Lung (tissue), 12 donors: ENCODE measurements around the gene PRR7. TPM values are rescaled to one million over a fixed set of nuclear protein-coding genes. Genes with fewer than 3 reads are reported as not detected.
A peak's percentile ranks its signal among the peaks of the same experiment; 100 is the strongest.

ENCODE experiments used
- ATAC-seq: fragments of 200-7000 bp; cut with Tn5 transposase; one replicate; pipeline ENCODE4 v1.9.1; 2020; ENCODE audit warnings: moderate number of reproducible peaks; ENCODE audit not compliant: insufficient read depth, low FRiP score
- DNase-seq, 3 donors: peaks; one replicate each; pipeline ENCODE4 v3.0.0-alpha.2; 2013 to 2017
- H3K27ac ChIP-seq, 2 donors: one replicate each; pipeline ENCODE4 v1.5.1; 2013; ENCODE audit warnings: mild to moderate bottlenecking in 2 of 2, moderate library complexity in 2 of 2, control low read depth in 1 of 2, inconsistent platforms in 1 of 2, low read depth in 1 of 2, low read length in 1 of 2
- H3K27me3 ChIP-seq, 3 donors: one replicate each; pipeline ENCODE4 v1.5.1; 2013; ENCODE audit warnings: low read length in 2 of 3; ENCODE audit not compliant: control insufficient read depth in 3 of 3, insufficient read depth in 3 of 3
- H3K36me3 ChIP-seq, 4 donors: one replicate each; pipeline ENCODE4 v1.5.1; 2013; ENCODE audit warnings: low read length in 4 of 4, mild to moderate bottlenecking in 1 of 4, moderate library complexity in 1 of 4; ENCODE audit not compliant: control insufficient read depth in 4 of 4, insufficient read depth in 4 of 4
- H3K4me1 ChIP-seq, 5 donors: one replicate each; pipeline ENCODE4 v1.5.1; 2013; ENCODE audit warnings: low read length in 5 of 5, mild to moderate bottlenecking in 2 of 5, moderate library complexity in 1 of 5; ENCODE audit not compliant: control insufficient read depth in 5 of 5, insufficient read depth in 5 of 5
- H3K4me3 ChIP-seq: one replicate; pipeline ENCODE4 v1.5.1; 2013; ENCODE audit warnings: mild to moderate bottlenecking, control low read depth, moderate library complexity
- H3K9ac ChIP-seq, 2 donors: one replicate each; pipeline ENCODE4 v1.5.1; 2013; ENCODE audit warnings: low read length in 2 of 2, control low read depth in 1 of 2; ENCODE audit not compliant: insufficient read depth in 1 of 2
- H3K9me3 ChIP-seq, 4 donors: one replicate each; pipeline ENCODE4 v1.5.1; 2013; ENCODE audit warnings: low read length in 3 of 4, mild to moderate bottlenecking in 1 of 4, moderate library complexity in 1 of 4; ENCODE audit not compliant: control insufficient read depth in 4 of 4, insufficient read depth in 3 of 4
- WGBS, 2 donors: extraction: QIAGEN DNeasy Blood & Tissue Kit; methylation state at CpG; one replicate each; pipeline ENCODE4 v1.1.7; 2013; 5-methylcytosine and 5-hydroxymethylcytosine counted together
- polyA plus RNA-seq, 2 donors: library from polyadenylated mRNA; stranded (reverse); fragments of 200-250 nt; gene quantifications; one replicate each; pipeline ENCODE4 v1.2.1, GENCODE V29; 2013
- total RNA-seq, 2 donors: library from RNA; depleted of rRNA in 1 of 2; stranded (reverse); fragments of >200 nt in 1 of 2; gene quantifications; one replicate each; pipeline ENCODE4 v1.2.1, GENCODE V29; 2014 to 2021
- TF ChIP-seq, protein P1 (sequence below): IDR thresholded peaks from 2 replicates; pipeline ENCODE4 v1.5.1; 2012; ENCODE audit warnings: mild to moderate bottlenecking; ENCODE audit errors: control extremely low read depth, extremely low read depth
- donor health status: control.
- donor health status: control.
- donor health status: Bipolar disorder and iron deficiency.
- donor health status: healthy.
- donor health status: DM: yes; HTN: yes; CAD: no.

PRR7 gene
- total and polyA plus RNA-seq, 4 donors = 1.9 to 7.2 (median 4.0) TPM

DNA sequence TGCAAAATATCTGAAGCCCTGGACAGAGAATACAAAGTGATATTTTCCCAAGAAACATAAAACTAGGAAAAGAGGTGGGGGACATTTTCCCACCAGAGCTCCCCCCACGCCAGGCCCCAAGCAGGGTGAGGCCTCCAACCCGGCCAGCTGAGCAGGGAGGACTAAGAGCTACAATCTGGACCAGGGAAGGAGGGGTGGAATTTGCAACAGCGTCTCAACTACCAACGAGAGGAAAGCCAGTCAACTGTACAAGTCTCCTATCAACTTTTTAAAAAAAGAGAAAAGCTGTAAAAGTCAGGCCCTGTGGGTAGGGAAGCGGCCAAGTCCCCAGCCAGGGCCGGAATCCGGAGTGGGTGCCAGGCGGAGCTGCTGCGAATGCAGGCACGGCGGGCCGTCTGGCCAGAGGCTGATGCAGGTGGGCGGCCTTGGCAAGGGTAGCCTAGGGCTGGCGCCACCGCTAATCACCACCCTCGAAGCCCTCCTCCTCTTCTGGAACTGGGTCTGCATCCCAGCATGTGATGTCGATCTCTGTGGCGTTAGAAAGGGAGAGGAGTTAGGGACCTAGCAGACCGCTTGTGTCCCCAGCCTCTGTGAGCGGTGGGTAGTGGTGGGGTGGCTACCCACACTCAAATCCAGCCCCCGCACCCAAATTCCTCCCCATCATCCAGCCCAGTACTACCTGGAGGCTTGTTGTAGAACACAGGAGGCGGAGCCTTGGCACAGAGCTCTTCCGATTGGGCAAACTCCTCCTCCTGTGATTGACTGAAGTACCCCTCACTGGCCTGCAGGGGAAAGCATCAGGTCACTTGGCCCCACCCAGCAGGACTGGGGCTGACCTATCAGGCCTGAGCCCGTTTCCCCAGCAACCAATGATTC, 10.6 kb downstream of the PRR7 start:
- no peak overlapping the region for H3K27ac ChIP-seq
- H3K4me1 ChIP-seq = peaks cover 0 to 28% (median 7%) of the 10 kb centered on the region in 5 donors
- no peak overlapping the region for H3K4me3 ChIP-seq
- H3K9me3 ChIP-seq = no peaks in the 10 kb centered on the region
- H3K36me3 ChIP-seq = peaks cover 0 to 18% (median 9%) of the 10 kb centered on the region in 4 donors
- TF ChIP-seq, protein P1, sequence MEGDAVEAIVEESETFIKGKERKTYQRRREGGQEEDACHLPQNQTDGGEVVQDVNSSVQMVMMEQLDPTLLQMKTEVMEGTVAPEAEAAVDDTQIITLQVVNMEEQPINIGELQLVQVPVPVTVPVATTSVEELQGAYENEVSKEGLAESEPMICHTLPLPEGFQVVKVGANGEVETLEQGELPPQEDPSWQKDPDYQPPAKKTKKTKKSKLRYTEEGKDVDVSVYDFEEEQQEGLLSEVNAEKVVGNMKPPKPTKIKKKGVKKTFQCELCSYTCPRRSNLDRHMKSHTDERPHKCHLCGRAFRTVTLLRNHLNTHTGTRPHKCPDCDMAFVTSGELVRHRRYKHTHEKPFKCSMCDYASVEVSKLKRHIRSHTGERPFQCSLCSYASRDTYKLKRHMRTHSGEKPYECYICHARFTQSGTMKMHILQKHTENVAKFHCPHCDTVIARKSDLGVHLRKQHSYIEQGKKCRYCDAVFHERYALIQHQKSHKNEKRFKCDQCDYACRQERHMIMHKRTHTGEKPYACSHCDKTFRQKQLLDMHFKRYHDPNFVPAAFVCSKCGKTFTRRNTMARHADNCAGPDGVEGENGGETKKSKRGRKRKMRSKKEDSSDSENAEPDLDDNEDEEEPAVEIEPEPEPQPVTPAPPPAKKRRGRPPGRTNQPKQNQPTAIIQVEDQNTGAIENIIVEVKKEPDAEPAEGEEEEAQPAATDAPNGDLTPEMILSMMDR = no peak
- ATAC-seq (peak; percentile 39), DNase-seq (peak; percentile 90 to 92 (median 91))
- no peak overlapping the region for H3K9ac ChIP-seq
- WGBS, 2 donors = 83 to 85% methylated on average over 24 of the region's 24 CpGs
- no peaks in the 10 kb centered on the region for H3K27me3 ChIP-seq

DNA sequence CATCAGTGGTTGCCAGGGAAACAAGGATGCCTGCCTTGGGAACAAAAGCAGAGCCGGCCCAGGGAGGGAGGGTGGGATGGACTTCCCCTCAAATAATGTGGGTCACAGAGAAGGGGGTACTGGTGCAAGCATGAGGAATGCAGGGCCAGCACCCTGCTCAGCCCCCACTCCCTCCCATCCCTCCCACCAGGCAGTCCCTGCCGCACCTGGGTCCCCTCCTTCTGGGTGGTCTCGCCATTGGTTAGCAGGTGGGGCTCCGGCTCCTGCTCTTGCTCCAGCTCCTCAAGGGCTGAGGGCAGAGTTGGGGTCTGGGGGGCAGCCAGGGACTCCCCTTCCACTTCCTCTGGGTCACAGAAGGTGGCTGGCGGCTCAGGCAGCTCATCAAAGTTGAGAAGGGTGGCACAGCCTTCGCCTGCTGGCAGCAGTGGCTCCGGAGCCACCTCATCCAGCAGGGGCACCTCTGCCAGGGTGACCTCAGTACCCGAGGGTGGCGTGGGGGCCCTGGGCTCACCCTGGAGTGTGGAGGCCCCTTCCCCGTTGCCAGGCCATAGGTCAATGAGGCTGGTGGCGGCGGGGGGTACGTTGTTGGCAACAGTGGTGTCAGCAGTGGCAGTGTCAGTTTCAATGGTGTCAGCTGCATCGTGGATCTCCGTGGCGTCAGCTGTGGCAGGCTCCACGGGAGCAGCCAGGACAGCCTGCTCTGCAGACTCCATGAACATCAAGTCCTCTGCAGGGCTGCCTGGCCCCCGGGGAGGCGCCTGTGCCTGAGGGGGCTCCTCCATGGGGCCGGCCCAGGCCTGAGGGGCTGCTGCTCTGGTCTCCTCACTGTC, 11.5 kb downstream of the PRR7 start:
- TF ChIP-seq, protein P1 = no peak
- ATAC-seq (no peak), DNase-seq (no peak)
- no peak overlapping the region for H3K4me3 ChIP-seq
- no peaks in the 10 kb centered on the region for H3K9me3 ChIP-seq
- H3K9ac ChIP-seq = no peak overlapping the region
- H3K4me1 ChIP-seq = peaks cover 0 to 28% (median 7%) of the 10 kb centered on the region in 5 donors
- H3K36me3 ChIP-seq = peaks cover 0 to 18% (median 10%) of the 10 kb centered on the region in 4 donors
- peak overlapping the region in 1 of 2 donors; percentile 43 for H3K27ac ChIP-seq
- WGBS, 2 donors = 88 to 89% methylated on average over 20 of the region's 20 CpGs
- no peaks in the 10 kb centered on the region for H3K27me3 ChIP-seq

DNA sequence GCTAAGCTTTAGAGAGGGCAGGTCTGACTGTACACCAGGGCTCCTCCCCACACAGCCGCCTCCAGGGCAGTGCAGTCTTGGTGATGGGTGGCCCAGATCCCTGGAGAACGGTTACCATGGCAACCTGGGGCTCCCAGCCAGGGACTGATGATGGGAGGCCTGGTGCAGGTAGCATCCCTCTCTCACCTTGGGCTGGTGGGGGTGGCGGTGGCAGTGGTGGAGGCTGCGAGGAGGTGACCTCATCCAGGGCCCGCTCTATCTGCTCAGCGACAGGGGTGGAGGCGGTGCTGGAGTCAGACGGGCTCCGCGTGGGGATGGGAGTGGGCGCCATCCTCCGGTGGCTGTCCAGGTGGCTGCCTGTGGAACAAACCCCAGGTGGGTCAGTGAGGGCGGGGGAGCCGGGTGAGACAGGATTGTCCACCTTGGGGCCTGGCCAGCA, 12.3 kb downstream of the PRR7 start:
- DNase-seq (no peak), ATAC-seq (no peak)
- H3K9me3 ChIP-seq = no peaks in the 10 kb centered on the region
- H3K4me3 ChIP-seq = no peak overlapping the region
- peaks cover 0 to 18% (median 11%) of the 10 kb centered on the region in 4 donors for H3K36me3 ChIP-seq
- H3K9ac ChIP-seq = no peak overlapping the region
- H3K4me1 ChIP-seq = peaks cover 0 to 25% (median 2%) of the 10 kb centered on the region in 5 donors
- H3K27me3 ChIP-seq = no peaks in the 10 kb centered on the region
- TF ChIP-seq, protein P1 = no peak
- no peak overlapping the region for H3K27ac ChIP-seq
- 94 to 98% methylated on average over 14 of the region's 14 CpGs for WGBS, 2 donors
